ENCODE data around the gene POLN.
"Not testable (repeated sequence)": the region's sequence is repeated elsewhere in the genome, so short reads cannot be mapped to it uniquely, and the experiment has no call there.

The POLN gene

GRCh38 chr4:2166253-2166652 lies 75.7 kb downstream of the POLN start:
- DNase-seq (ENCODE audit: low read depth, low spot score) = no peak

GRCh38 chr4:2165391-2165790 lies 76.5 kb downstream of the POLN start:
- no peak for DNase-seq (ENCODE audit: low read depth, low spot score)

GRCh38 chr4:2163311-2163821 lies 78.6 kb downstream of the POLN start:
- DNase-seq (ENCODE audit: low read depth, low spot score) = no peak

- DNase-seq (ENCODE audit: low read depth, low spot score) = not testable (repeated sequence)
Observed at GRCh38 chr4:2161092-2161703, 80.7 kb downstream of the POLN start.

GRCh38 chr4:2159931-2160330 lies 82.0 kb downstream of the POLN start:
- DNase-seq (ENCODE audit: low read depth, low spot score) = no peak

- no peak for DNase-seq (ENCODE audit: low read depth, low spot score)
Observed at GRCh38 chr4:2155246-2155645, 86.7 kb downstream of the POLN start.

- no peak for DNase-seq (ENCODE audit: low read depth, low spot score)
Observed at GRCh38 chr4:2154215-2154740, 87.6 kb downstream of the POLN start.

GRCh38 chr4:2151544-2151943 lies 90.4 kb downstream of the POLN start:
- DNase-seq (ENCODE audit: low read depth, low spot score) = no peak

- DNase-seq (ENCODE audit: low read depth, low spot score) = no peak
Observed at GRCh38 chr4:2150076-2150475, 91.8 kb downstream of the POLN start.

GRCh38 chr4:2142630-2143427 lies 99.1 kb downstream of the POLN start:
- DNase-seq (ENCODE audit: low read depth, low spot score) = no peak

GRCh38 chr4:2141762-2142451 lies 100.0 kb downstream of the POLN start:
- DNase-seq (ENCODE audit: low read depth, low spot score) = no peak

GRCh38 chr4:2141022-2141761 lies 100.7 kb downstream of the POLN start:
- DNase-seq (ENCODE audit: low read depth, low spot score) = no peak

GRCh38 chr4:2138846-2139500 lies 102.9 kb downstream of the POLN start:
- no peak for DNase-seq (ENCODE audit: low read depth, low spot score)

GRCh38 chr4:2136726-2137125 lies 105.2 kb downstream of the POLN start:
- DNase-seq (ENCODE audit: low read depth, low spot score) = no peak

- no peak for DNase-seq (ENCODE audit: low read depth, low spot score)
Observed at GRCh38 chr4:2135083-2135482, 106.8 kb downstream of the POLN start.

- DNase-seq (ENCODE audit: low read depth, low spot score) = no peak
Observed at GRCh38 chr4:2132438-2132837, 109.5 kb downstream of the POLN start.

- DNase-seq (ENCODE audit: low read depth, low spot score) = no peak
Observed at GRCh38 chr4:2127609-2128332, 114.2 kb downstream of the POLN start.

GRCh38 chr4:2126309-2127043 lies 115.4 kb downstream of the POLN start:
- DNase-seq (ENCODE audit: low read depth, low spot score) = no peak

- DNase-seq (ENCODE audit: low read depth, low spot score) = no peak
Observed at GRCh38 chr4:2125831-2126230, 116.1 kb downstream of the POLN start.

GRCh38 chr4:2125023-2125422 lies 116.9 kb downstream of the POLN start:
- no peak for DNase-seq (ENCODE audit: low read depth, low spot score)

Measured in activated CD4-positive, CD25-positive, alpha-beta regulatory T cell treated with anti-CD3 and anti-CD28 coated beads, Interleukin-2, amount 50 U/mL, for 16 hours (primary cell).